ENCODE data around the gene VLDLR. TPM values are rescaled to one million over a fixed set of nuclear protein-coding genes. Genes with fewer than 3 reads are reported as not detected.

Gene VLDLR
- 47.9 TPM for total RNA-seq
- long read RNA-seq, full-length matches to known transcripts, result 11 of 25 reads
- long read RNA-seq, partial matches to known transcripts, result 14 of 25 reads
- long read RNA-seq, other reads (novel, unspliced or antisense), result 0 of 25 reads

DNA sequence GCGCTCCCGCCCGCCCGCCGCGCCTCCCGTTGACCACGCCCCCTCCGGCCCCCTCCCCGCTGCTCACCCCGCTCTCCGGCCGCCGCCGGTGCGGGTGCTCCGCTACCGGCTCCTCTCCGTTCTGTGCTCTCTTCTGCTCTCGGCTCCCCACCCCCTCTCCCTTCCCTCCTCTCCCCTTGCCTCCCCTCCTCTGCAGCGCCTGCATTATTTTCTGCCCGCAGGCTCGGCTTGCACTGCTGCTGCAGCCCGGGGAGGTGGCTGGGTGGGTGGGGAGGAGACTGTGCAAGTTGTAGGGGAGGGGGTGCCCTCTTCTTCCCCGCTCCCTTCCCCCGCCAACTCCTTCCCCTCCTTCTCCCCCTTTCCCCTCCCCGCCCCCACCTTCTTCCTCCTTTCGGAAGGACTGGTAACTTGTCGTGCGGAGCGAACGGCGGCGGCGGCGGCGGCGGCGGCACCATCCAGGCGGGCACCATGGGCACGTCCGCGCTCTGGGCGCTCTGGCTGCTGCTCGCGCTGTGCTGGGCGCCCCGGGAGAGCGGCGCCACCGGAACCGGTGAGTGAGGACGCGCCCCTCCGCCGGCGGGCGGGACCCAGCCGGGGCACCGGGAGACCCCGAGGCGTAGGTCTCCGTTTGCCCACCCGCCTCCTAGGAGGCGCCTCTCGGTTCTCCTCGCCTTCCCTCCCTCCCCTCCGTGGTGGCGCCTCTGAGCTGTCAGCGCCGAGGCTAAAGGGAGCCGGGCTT lies at the start of gene VLDLR:
TSS of gene VLDLR (plus strand) at position 66 of the 739 bp plus-strand sequence. CDS start at position 469, 403 bp downstream.
- DNase-seq (ENCODE audit: low spot score), result no peak

- no peak for DNase-seq (ENCODE audit: low spot score)
Measured at GRCh38 chr9:2574203-2574602, 47.4 kb upstream of the VLDLR start.

DNA sequence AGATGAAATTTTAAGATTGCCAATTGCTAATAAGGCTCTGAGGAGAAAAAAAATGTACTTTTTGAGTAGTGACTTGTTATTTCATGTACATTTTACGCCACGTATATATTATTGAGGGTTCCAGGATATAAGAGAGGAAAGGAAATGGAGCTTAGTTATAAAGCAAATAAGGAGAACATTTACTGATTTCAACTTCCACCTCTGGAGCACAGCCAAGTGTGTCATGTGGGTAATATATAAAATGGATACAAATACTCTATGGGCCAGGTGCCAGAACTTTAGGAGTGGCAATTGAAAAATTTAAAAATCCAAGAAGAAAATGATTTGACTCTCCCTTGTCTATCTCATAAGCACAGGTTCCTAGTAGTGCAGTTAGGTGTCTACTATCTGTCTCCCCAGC lies 45.0 kb upstream of the VLDLR start:
- DNase-seq (ENCODE audit: low spot score), result no peak

DNA sequence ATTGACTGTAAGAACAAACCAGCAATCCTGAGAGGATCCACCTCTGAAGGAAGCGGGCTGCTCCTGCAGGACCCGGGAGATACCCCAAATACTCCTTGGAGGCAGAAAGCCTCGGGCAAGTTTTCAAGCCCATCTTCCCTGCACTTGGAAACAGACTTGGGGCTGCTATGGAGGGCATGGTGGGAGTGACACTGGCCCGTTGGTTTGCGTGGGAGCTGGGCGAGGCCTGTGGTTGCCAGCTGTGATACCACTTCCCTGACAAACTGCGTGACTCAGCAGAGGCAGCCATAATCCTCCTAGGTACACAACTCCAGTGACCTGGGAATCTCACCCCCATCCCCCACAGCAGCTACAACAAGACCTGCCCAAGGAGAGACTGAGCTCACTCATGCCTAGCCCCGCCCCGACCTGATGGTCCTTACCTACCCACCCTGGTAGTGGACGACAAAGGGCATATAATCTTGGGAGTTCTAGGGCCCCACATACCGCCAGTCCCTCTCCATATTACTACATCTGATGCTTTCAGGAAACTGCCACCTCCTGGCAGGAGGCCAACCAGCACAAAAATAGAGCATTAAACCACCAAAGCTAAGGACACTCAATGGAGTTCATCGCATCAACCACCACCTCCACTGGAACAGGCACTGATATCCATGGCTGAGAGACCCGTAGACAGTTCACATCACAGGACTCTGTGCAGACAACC lies 38.1 kb upstream of the VLDLR start:
- no peak for DNase-seq (ENCODE audit: low spot score)

- DNase-seq (ENCODE audit: low spot score), result no peak
Measured at GRCh38 chr9:2591967-2592366, 29.6 kb upstream of the VLDLR start.

DNA sequence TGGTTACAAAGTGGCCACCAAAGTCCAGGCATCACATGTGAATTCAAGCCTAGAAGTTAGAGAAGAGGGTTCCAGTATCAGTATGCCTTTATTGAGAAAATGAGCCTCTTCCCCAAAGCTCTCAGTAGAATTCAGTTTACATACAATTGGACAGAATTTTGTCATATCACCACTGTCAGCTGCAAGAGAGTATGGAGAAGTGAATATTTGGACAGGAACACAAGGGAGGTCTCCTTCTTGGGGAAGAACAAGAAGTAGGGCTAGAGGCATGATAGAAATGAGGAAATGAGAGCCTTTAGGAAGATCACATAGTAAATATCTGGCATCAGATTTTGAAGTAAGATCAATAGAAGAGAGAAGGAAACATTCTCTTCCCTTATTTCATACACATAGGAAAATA lies 27.8 kb upstream of the VLDLR start:
- DNase-seq (ENCODE audit: low spot score), result no peak

DNA sequence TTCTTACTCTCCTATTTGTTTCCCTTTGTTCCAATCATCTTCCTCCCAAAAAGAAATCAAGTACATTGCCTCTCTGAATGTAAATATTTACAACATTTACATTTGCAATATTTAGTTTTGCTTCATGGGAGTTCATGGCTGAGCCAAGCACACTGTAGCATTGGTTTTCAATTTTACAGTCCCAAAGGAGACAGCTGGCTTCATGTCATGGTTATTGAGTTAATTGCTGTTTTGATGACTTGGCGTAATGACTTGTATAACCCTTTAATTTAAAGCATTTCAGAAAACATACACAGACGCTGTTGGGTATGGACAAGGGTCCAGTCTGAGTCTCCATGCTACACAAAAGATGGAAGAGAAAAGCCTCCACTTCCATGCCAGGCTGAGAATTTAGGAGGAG lies 25.6 kb upstream of the VLDLR start:
- DNase-seq (ENCODE audit: low spot score), result no peak

DNA sequence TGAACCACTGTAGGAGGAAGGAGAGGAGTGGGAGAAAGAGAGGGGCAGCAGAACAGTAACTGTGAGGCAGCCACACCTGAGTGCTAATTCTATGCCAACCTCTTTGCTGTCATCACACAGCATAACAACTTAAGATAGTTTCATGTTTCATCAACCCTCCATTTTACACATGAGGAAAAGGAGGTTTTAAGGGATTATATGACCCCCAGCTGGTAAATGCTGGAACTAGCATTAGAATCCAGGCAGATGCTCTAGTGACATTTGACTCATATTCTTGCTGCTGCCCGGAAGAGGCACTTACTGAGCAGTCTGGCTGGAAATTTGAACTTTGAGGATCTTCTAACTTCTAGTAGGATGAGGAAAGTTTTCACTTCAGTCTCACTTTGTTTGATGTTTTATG lies 24.1 kb upstream of the VLDLR start:
- no peak for DNase-seq (ENCODE audit: low spot score)

GRCh38 chr9:2599896-2600295 lies 21.7 kb upstream of the VLDLR start:
- DNase-seq (ENCODE audit: low spot score), result no peak

- no peak for DNase-seq (ENCODE audit: low spot score)
Measured at GRCh38 chr9:2600307-2600706, 21.3 kb upstream of the VLDLR start.

DNA sequence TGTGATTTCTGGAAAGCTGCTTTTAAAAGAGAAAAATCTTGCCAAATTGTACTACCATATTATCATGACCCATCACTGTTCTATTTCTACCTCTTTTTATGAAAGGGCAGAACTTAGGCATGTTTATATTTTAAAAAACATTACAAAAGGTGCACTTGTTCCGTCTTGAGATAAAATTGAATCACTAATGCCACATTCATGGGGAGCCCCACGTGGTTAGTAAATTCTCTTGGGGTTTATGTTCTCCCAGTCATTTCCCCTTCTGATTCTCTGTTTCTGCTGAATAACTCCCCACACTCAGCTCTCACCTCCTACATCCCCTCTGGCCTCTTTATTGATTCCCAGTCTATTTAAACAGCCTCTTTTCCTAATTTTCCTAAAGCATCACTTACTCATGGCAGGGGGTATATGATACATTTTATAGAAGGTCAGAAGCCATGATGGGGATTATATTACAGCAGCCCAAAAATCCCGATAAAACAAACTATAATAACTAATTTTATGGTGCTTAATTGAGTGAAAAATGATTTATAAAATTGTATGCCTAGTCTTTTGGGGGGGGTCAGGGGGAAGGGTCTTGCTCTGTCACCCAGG lies 19.7 kb upstream of the VLDLR start:
- no peak for DNase-seq (ENCODE audit: low spot score)

- DNase-seq (ENCODE audit: low spot score), result no peak
Measured at GRCh38 chr9:2602704-2603116, 18.9 kb upstream of the VLDLR start.

DNA sequence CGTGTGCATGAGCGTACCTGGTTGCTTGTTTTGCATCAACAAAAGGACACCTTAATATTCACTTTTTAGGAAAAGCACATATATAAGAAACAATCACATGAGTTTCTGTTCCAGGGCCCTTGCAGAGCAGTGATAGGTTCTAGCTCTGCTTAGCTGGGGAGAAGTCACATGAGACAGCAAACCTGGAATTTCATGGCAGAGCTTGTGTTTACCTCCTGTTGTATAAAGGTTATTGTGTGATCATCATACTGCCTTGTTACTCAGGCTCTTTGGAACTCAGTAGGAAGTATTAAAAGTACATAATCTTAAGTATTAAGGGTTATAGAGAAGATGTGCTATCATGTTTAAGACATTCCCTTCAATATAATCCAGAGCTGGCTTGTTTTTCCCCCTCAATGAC lies 18.0 kb upstream of the VLDLR start:
- no peak for DNase-seq (ENCODE audit: low spot score)

GRCh38 chr9:2605246-2605645 lies 16.3 kb upstream of the VLDLR start:
- no peak for DNase-seq (ENCODE audit: low spot score)

DNA sequence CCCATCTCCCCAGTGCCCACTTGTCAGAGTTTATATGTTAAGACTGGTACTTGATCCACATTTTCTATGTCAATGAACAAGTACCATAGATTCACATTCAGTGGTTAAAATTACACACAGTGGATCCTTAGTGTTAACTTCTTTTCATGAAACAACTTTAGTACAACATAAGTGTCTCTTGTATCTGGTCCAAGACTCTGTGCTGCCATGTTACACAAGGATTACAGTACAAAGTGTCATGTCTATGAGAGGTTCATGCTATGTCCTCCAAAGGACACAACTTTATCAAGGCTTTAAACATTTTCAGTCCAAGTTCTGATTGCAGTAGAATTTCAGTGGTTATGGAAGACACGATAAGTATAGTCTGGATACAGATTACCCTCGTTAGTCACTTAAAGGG lies 13.3 kb upstream of the VLDLR start:
- DNase-seq (ENCODE audit: low spot score), result no peak

- DNase-seq (ENCODE audit: low spot score), result no peak
Measured at GRCh38 chr9:2610985-2611384, 10.6 kb upstream of the VLDLR start.

- no peak for DNase-seq (ENCODE audit: low spot score)
Measured at GRCh38 chr9:2611961-2612360, 9.6 kb upstream of the VLDLR start.

DNA sequence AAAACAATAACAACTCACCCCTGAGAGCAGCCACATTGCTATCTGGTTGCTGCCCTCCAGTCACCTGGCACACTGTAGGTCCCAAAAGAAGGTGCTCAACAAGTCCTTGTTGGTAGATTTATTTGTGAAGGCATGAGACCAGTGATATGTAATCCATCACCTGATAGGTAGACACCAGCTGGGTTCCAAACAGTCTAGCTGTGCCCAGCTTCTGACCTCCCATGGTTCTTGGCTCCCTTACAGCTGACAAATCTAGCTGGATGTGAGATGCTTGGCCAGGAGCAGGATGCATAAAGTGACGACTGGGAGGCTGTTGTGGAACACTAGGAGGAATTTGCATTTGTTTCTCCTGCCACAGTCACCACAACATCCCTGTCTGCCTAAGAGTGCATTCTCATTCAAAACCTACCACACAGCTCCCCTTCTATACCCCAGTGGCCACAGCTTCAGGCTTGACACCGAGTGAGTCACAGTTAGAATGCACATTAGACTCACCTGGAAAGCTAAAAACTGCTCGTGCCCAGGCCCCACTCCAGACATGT lies 7.8 kb upstream of the VLDLR start:
- no peak for DNase-seq (ENCODE audit: low spot score)

GRCh38 chr9:2615497-2615896 lies 6.1 kb upstream of the VLDLR start:
- no peak for DNase-seq (ENCODE audit: low spot score)

- no peak for DNase-seq (ENCODE audit: low spot score)
Measured at GRCh38 chr9:2616692-2617377, 4.8 kb upstream of the VLDLR start.

GRCh38 chr9:2618289-2618688 lies 3.3 kb upstream of the VLDLR start:
- no peak for DNase-seq (ENCODE audit: low spot score)
